Putamen (tissue), 1 donor: Measurements from ENCODE around the gene TMEM151B.
"Not testable (repeated sequence)": the region's sequence is repeated elsewhere in the genome, so short reads cannot be mapped to it uniquely, and the experiment has no call there.

Experiments used
- DNase-seq: peaks from one replicate; pipeline ENCODE4 v3.0.0-alpha.2; 2016; ENCODE audit warnings: low spot score

Gene TMEM151B

DNA sequence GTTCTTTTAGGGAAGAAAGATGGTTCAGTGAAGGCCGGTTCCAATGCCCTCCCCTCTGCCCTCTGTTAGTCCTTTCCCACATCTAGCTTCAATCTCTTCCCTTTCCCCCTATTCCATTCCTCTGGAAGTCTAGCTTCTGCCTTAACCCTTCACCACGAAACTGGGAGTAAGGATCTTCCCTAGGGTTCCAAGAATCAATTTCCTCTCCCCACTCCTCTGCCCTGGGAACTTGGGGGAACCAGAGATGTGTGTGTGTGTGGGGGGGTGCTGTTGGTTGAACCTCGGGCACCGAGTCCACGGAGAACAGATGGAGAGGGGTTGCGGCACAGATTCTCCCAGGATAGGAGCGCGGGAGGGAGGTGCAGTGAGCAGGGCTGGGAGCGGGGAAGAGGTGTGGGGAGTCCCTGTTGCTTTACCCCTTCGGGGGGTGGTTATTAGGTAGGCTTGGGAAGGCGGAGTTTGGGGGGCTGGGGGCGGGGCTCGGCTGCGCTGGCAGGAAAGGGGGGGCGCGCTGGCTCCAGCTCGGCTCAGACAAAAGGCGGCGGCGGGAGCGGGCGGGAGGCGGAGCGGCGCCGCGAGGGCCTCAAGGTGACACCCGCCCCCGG is at the start of gene TMEM151B:
TMEM151B (plus strand) TSS at position 530 of the 605 bp plus-strand sequence. CDS start 293 bp downstream, outside the sequence.
- DNase-seq: no peak

DNA sequence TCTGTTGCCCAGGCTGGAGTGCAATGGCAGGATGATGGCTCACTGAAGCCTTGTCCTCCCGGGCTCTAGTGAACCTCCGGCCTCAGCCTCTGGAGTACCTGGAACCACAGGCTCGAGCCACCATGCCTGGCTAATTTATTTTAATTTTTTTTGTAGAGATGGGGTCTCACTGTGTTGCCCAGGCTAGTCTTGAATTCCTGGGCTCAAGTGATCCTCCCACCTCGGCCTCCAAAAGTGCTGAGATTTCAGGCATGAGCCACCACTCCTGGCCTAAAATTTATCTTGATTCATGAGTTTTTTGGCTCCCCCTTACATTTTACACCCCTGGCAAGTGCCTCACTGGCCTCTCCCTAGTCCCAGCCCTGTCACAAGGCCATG is 49.3 kb upstream of the TMEM151B start:
- DNase-seq: no peak

DNA sequence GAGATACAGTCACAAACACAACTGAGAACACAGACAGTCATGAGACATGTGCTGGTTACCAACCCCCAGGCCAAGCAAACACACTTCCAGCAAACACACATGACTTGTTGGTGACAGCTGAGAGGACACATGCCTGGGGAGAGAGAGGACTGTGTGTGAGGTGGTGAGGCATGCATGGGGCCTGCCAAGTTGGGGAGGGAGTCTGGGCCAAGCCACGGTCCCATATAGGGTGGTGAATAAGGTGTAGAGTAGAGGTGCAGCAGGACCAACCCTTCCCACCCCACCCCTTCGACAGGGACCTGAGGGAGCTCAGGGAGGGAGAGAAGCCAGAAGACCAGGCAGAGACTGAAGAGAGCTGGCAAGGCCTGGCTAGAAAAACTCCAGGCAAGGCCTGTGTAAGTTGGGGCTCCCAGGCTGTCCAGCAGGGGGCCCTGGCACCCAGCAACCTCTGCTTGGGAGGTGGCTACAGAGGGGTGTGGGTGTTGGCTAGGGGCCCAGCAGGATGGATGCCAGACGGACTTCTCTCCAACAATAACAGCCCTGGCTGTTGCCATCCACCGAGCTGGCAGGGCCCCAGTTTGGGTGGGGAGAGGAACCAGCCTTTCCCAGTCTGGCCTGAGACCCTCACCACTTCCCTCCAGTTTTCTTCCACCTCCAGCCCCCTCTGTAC is 48.8 kb upstream of the TMEM151B start:
- DNase-seq: peak; percentile 73

DNA sequence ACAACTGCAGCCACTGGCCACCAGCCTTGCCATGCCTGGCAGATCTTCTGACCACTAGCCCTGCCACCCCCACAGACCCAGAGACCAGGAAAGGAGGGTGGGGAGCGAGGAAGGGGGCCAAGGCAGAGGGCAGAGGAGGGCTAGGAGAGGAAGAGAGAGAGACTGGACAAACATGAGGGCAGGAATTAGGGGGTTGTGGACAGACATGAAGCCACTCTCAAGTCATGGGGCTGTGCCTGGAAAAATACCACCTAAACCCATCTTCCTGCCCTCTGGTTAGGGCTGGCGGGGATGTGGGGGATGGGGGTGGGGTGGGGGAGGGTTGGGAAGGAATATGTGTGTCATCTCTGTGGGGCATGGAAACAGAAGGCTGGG is 48.3 kb upstream of the TMEM151B start:
- DNase-seq: no peak

DNA sequence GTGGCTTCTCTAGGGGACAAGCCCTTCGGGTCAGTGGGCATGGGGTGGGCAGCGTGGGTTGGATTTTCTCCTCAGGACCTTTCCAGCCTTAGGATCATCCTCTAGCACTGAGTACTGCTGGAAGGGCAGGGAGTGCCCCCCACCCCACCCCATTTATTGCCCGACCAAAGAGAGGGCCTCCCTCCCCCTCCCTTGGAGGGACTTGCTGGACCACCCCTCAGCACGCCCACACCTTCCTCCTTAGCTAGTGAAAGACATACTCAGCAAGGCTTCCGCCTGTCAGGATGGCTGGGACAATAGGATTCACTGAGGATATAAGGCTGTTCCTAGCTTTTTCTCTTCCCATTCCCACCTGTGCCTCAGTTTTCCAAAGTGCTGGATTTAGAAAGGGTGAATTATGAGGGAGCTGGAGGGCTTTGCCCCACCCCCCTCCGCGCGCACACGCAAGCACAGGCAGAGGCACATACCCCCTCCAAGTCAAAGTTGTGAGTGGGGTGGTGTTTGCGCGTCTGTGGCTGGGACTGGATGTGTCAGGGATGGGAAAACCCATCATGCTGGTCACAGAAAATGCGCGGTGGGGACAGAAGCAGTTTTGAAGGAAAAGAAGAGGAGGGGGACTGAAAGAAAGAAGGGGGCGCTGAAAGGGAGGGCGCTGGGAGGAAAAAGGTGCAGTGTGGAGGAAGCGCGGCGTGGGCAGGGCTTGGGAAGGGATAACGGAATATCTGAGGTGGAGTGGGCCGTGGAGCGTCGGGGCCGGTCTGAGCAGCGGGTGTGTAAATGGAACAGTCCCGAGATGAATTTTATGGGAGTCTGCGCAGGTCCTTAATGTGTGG is 47.5 kb upstream of the TMEM151B start:
- DNase-seq: no peak

DNA sequence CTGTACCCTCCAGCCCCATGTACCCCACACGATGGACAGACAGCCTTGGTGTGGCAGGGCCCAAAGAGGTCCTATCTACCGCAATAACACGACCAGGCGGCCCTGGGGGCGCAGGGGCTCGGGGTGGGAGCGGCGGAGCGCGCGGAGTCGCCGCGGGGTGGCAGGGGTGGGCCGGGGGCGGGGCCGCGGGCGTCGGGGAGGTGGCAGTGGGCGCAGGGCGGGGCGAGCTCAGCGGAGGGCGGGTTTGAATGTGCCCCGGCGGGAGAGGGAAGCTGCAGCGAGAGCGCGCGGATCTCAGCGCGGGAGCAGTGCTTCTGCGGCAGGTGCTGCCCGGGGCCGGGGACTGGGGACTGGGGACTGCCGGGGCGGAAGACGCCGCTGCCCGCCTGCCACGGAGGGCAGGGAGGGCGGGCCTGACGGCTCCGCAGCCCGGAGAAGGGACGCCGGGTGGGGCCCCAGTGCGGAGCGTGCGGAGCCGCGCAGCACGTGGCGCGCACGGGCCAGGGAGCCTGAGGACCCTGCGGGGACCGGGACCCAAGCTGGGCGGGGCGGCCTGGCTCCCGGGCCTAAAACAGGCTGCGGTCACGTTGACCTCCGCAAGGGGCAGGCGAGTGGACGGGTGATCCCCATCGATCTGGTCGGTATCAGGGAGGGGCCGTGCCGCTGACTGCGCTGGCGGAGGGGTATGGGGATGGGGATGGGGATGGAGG is 46.8 kb upstream of the TMEM151B start, which contains the start of gene SLC29A1:
SLC29A1 (plus strand) TSS at position 277 of the 710 bp plus-strand sequence. CDS start 3,719 bp downstream, outside the sequence.
- DNase-seq: no peak

DNA sequence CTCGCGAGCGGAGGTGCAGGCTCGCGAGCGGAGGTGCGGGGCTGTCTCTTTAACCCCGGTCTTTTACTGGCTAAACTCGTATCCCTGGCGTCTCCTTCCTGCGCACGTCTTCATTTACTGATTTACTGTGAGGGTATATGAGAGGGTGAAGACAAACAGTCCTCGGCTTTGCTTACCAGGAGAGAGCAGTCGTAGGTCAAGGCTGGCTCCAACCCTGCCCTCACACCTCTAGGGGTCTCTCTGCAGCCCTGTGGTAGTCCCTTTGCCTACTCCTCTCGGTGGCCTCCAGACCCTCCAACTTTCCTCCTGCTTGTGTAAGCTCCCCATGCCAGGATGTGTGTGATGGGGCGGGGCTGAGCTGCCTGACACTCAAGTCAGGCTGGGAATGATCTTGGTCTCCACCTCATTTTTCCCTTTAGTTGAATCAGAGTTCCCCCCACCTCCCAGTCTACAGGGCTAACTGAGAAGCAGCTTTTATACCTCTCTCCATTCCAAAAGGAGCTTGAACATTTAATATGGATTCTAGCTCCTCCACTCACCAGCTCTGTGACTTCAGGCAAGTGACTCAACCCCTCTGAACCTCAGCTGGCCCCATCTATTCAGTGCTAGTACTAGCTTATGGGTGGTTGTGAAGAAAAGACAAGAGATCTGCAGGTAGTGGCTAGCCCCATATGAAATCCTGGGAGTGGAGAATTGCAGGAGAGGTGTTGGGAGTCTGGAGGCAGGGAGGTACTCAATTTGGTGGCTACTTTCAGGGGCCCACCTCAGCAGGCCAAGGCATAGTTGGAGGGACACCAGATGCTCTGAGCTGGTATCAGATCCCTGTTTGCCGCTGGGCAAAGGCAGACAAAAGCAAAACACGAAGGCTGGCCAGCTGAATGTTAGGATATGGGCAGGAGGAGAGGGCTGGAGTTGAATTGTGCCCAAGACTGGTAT is 46.0 kb upstream of the TMEM151B start:
- no peak for DNase-seq

DNA sequence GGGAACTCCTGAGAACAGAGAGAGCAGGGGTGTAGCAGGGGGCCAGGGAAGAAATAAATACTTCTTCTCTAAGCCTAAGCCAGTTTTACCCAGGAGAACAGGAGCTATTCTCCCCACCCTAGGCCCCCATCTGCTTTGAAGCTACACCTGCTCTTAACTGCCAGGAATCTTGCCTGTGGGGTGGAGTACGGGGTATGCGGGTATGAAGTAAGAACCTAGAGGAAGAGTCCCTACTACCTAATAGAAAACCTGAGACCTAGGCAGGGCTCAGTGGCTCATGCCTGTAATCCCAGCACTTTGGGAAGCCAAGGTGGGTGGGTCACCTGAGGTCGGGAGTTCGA is 45.3 kb upstream of the TMEM151B start:
- DNase-seq: no peak

DNA sequence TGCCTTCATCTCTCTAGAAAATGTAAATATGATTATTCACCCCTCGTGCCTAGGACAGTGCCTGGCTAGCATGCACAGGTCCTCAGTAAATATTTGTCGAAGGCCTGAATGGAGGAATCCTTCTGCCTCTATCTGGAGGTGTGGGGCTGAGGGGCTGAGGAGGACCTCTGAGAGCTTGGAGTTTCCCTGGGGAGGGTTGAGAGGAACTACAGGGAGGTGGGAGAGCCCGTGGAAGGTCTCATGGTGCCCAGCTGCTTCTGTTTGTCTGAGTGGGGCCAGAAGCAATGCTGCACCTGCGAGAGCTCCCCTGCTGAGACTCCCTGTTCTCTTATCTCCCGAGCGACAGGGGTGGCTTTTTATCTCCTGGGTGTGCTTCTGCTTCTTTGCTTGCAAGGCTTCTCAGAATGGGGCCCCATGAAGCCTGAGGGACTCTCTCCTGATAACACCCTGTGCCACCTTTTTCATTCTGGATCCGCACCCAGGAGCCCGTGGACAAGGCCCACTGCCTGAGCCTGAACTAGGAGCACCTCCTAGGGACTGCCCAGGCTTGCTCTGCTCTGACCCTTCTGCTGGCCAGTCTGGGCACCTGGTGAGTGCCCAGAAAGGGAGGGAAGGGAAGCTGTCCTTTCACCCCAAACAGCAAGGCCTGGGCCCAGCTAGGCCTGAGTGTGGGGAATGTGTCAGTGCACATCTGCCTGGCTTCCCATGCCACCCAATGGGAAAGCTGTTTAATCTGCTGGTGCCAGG is 44.5 kb upstream of the TMEM151B start:
- DNase-seq: no peak

DNA sequence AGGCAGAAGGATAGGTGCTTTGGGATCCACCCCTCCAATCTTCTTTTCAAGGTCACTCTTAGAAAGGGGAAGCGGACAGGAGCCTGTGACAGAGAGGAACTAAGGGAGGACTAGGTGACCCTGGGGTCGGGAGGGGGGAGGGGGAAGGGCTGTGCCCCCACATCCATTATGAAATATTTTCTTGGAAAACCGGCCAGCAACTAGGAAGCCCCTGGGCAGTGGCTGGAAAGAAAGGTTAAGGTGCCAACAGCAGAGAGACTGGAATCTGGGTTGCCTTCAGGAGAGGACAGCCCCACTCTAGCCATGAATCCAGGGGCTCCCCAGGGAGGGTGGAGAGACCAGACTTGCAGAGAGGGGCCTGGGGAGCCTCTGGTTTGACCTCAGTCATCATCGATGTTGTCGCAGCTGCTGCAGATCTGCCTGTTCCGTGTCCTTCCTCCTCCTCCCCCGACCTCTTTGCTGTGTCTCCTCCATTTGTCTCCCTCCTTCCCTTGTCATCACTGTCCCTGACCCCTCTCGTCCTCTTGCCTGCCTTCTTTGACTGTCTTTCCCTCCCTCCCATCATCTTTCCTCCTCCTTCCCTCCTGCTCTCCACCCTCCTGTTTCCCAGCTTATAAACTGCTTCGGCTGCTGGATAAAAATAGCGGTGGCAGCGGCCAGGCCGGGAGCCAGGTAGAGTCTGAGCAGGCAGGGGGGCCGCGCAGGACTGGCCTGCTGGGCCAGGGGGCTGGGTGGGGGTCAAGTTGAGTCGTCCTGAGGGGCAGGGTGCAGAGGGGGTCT is 43.7 kb upstream of the TMEM151B start:
- DNase-seq: no peak

DNA sequence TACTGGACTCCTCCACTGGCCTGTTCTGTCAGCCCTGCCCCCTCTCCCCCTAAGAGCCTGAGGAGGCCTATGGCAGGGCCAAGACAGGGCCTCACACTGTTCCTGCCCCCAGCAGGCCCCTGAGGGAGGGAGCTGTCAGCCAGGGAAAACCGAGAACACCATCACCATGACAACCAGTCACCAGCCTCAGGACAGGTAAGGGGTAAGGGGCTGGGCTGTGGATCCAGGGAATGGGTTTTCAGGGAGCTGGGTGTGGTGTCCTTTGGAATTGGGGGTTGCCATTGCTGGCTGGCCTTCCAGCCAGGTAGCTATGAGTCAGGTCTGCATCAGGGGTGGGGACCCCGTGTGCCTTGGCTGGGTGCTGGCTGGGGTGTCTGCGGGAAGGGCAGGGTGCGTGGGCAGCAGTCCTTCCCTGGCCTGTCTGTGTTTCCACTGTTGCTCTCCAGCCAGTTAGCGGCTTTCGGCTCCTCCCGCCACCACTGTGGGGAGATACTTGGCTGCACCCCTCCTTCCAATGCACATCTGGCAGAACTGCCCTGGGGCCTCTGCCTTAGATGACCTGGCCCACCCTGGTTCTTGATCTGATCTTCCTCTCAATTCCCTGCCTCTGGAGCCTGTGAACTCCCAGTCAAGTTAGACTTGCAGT is 43.0 kb upstream of the TMEM151B start:
- DNase-seq: no peak

DNA sequence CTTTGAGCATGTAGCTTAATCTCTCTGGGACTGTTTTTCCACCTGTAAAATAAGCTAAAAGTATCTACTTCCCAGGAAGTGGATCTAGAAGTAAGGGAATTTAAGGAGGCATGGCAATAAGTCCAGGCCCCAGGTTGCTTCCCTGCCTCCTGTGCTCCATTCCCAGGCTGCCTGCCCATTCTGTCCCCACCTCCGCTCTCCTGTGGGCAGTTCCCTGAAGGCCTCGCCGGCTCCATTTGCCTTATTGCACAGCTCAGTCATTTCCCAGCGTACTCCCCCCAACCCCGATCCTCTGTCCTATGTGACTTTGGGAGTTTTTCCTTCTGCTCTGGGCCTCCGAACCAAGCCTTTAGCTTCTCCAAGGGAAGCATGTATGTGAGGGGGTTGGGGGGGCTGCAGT is 42.2 kb upstream of the TMEM151B start:
- DNase-seq: no peak

DNA sequence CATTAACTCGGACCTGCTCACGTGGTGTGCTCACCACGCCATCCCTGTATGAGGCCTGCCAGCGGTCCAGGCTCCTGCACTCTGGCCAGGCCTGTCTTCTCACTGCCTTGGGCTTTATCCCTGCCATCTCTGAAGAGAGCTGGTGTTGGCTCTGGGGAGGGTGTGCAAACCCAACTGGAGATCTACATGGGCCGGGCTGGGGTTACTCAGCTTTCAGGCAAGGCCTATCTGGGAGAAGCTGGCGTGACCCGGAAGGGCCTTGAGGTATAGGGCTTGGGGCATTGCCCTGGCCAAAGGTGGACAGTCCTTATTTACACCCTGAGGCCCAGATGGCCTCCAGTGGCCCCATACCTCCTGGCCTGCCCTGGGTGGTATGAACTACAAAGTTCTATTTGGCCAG is 41.8 kb upstream of the TMEM151B start:
- no peak for DNase-seq

DNA sequence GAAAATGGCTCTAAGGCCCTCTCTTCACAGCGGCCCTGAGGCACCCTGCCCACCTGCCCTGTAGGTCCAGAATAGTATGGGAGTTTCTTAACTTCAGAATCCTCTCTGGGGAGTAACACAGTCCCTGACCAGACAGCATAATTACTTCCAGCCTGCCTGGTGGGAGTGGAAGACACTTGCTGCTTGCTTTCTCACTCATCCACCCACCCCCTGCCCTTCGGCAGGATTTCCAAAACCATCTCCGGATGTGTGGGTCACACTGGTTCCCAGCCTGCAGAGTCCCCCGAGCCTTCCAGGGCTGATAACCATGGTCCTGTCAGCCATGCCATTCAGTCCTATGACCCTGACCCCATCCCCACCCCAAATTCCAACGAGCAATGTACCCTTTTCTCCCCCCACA is 41.4 kb upstream of the TMEM151B start:
- DNase-seq: no peak

DNA sequence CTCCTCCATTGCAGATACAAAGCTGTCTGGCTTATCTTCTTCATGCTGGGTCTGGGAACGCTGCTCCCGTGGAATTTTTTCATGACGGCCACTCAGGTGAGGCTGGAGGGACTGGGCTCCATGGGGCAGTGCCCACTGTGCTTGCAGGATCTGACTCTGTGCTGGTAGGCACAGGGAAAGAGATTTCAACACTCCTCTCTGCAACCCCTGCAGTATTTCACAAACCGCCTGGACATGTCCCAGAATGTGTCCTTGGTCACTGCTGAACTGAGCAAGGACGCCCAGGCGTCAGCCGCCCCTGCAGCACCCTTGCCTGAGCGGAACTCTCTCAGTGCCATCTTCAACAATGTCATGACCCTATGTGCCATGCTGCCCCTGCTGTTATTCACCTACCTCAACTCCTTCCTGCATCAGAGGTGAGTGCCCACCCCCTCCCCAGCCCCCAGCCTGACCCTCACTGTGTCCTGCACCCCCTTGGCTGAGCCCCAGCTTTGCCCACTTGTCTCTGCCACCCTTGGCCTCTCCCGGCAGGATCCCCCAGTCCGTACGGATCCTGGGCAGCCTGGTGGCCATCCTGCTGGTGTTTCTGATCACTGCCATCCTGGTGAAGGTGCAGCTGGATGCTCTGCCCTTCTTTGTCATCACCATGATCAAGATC is 40.7 kb upstream of the TMEM151B start:
- no peak for DNase-seq

DNA sequence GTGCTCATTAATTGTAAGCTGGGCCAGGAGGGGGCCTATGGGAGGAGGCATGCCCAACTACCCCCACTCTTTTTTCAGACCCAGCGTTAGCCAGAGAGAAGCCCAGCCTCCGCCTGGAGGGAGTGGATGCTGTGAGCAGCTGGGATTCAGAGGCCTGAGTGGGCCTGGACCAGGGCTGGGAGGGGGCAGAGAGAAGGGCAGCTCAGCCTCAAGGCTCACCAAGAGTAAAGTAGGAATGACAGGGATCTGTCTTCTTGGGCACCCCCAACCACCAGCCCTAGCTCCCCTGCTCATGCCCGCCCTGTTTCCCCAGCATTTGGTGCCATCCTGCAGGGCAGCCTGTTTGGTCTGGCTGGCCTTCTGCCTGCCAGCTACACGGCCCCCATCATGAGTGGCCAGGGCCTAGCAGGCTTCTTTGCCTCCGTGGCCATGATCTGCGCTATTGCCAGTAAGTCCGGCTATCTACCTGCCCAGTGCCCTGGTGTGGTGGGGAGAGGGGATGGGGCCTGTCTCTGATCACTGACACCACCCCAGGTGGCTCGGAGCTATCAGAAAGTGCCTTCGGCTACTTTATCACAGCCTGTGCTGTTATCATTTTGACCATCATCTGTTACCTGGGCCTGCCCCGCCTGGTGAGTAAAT is 40.1 kb upstream of the TMEM151B start:
- DNase-seq: no peak

DNA sequence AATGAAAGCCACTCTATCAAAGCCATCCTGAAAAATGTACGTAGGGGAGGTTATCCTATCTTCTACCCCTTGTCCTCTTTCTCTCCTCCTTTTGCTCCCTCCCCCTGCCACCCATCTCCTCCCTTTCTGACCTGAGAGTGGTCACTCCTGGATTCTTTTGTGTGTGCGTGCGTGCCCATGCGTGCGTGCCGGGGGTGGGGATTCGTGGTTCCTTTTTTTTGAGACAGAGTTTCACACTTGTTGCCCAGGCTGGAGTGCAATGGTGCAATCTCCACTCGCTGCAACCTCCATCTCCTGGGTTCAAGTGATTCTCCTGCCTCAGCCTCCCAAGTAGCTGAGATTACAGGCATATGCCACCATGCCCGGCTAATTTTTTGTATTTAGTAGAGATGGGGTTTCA is 38.8 kb upstream of the TMEM151B start:
- DNase-seq: not testable (repeated sequence)
